Omental fat pad (tissue), 4 donors: ENCODE measurements around the gene SMC3. TPM values are rescaled to one million over a fixed set of nuclear protein-coding genes. Genes with fewer than 3 reads are reported as not detected.
"Not testable (repeated sequence)": the region's sequence is repeated elsewhere in the genome, so short reads cannot be mapped to it uniquely, and the experiment has no call there.

Experiments
- ATAC-seq: fragments of 150-250 bp; one replicate; pipeline ENCODE4 v1.9.1; 2016; ENCODE audit warnings: mild to moderate bottlenecking, moderate library complexity; ENCODE audit not compliant: low FRiP score
- DNase-seq: peaks from one replicate; pipeline ENCODE4 v3.0.0-alpha.2; 2019; ENCODE audit warnings: low spot score
- CTCF ChIP-seq, 3 donors: fragments of 450-650 bp; IDR thresholded peaks; one replicate each; pipeline ENCODE4 v1.5.1; 2016 to 2017; ENCODE audit warnings: antibody characterized with exemption in 3 of 3, mild to moderate bottlenecking in 3 of 3, moderate library complexity in 2 of 3
- total RNA-seq, 4 donors: library from RNA; depleted of rRNA; stranded (reverse); fragments of >200 nt; gene quantifications; one replicate each; pipeline ENCODE4 v1.1.0, GENCODE V29; 2016

SMC3 gene
- total RNA-seq, 4 donors from 2014 or later: 19.6 to 32.0 (median 25.2) TPM

DNA sequence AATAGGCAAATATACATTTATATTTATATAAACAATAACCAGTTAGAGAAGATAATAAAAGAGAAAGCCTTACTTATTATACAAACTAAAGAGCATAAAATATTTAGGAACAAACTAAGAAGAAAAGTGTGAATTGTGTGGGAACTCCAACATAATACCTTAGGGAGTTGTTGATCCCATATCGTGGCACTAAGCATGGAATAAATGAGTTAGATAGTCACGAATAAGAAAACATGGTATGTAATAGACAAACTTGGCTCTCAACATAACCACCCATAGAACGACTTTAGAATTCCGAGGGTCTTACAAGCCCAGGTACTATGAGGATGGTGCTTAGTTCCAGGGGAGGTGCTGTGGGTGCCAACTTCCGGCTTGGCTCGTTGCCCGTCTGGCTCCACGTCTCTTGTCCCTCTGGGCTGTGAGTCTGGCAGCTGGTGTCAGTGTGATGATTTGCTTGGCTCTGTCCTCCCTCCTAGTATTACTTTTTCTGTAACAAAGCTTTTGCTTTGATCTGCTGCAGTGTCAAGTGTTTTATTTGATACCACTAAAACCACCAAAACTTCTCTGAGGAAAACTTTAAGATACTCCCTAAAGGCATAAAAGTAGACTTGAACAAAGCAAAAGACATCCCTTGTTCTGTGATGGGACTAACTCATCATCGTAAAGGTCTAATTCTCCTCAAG is 67.2 kb downstream of the SMC3 start:
- no peak for ATAC-seq
- TF ChIP-seq CTCF (IDR thresholded peaks at IDR 0.05): no peak
- no peak for DNase-seq

DNA sequence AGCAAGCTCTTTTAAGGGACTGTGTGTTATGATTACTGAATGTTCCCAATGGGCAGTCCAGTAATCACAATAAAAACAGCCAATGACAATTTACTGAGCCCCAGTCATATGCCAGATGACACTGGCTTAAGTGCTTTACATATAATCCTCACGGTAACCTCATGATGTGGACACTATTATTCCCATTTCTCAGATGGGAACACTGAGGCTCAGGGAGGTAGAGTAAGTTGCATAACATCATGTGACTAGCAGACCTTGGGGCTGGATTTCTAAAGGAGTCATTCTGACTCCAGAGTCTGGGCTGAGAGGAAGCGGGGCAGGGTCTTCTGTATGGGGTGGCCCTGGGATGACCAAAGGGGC is 69.1 kb downstream of the SMC3 start:
- no peak for ATAC-seq

GRCh38 chr10:110636932-110637557 is 69.5 kb downstream of the SMC3 start:
- ATAC-seq (no peak), DNase-seq (no peak)
- no peak for TF ChIP-seq CTCF (IDR thresholded peaks at IDR 0.05)

More for the DNA sequence above, 69.1 kb downstream of the SMC3 start:
- no peak for DNase-seq
- TF ChIP-seq CTCF (IDR thresholded peaks at IDR 0.05): no peak

- TF ChIP-seq CTCF (IDR thresholded peaks at IDR 0.05): no peak
- no peak for ATAC-seq
- DNase-seq: no peak
These were observed 70.1 kb downstream of the SMC3 start for GRCh38 chr10:110637558-110638053.

DNA sequence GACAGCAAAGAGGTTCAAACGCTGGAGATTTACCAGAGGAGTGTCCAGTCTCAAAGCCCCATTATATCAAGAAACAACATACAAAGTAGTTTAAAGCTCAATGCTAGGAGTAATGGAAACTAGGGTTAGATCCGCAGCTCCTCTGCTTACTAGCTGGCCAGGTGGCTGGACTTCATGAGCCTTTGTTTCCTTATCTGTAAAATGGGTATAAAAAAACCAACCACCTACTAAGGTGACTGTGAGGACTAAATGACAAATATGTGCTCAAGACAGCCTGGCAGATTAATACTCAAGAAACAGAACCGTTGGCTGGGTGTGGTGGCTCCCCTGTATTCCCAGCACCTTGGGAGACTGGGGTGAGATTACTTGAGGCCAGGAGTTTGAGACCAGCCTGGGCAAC is 70.8 kb downstream of the SMC3 start:
- TF ChIP-seq CTCF (IDR thresholded peaks at IDR 0.05): no peak
- no peak for DNase-seq
- no peak for ATAC-seq

- ATAC-seq, DNase-seq: not testable (repeated sequence)
These were observed 71.6 kb downstream of the SMC3 start for GRCh38 chr10:110639046-110639445.

GRCh38 chr10:110639858-110640257 is 72.4 kb downstream of the SMC3 start:
- ATAC-seq, DNase-seq: not testable (repeated sequence)

GRCh38 chr10:110641256-110641655 is 73.8 kb downstream of the SMC3 start:
- no peak for DNase-seq
- no peak for TF ChIP-seq CTCF (IDR thresholded peaks at IDR 0.05)
- ATAC-seq: no peak
